ENCODE data around the gene RNASEL.

GRCh38 chr1:182635871-182636270, 46.8 kb upstream of the RNASEL start:
- TF ChIP-seq CTCF (conservative IDR thresholded peaks at IDR 0.05) (no peak), ZFX (IDR thresholded peaks at IDR 0.05) (no peak)

Data from C4-2B (cell line).